Mesodermal cell (in vitro differentiated cells): ENCODE data around the gene ADRA2B.

ENCODE experiments used
- H3K27ac ChIP-seq: 2 replicates; pipeline ENCODE4 v1.7.0; 2013; ENCODE audit warnings: mild to moderate bottlenecking, low read depth, low read length, moderate library complexity; ENCODE audit not compliant: severe bottlenecking
- H3K36me3 ChIP-seq: 2 replicates; pipeline ENCODE4 v1.7.1; 2013; ENCODE audit warnings: mild to moderate bottlenecking, low read length, moderate library complexity; ENCODE audit not compliant: control insufficient read depth, insufficient read depth
- H3K4me1 ChIP-seq: one replicate; pipeline ENCODE4 v1.7.1; 2013; ENCODE audit warnings: mild to moderate bottlenecking, low read length; ENCODE audit not compliant: insufficient read depth, control insufficient read depth, poor library complexity, severe bottlenecking
- H3K4me3 ChIP-seq: 2 replicates; pipeline ENCODE4 v1.7.0; 2013; ENCODE audit warnings: low read length, control low read depth, mild to moderate bottlenecking; ENCODE audit not compliant: insufficient read depth, poor library complexity, severe bottlenecking; ENCODE audit errors: extremely low read depth
- H3K9me3 ChIP-seq: 2 replicates; pipeline ENCODE4 v1.7.1; 2013; ENCODE audit warnings: mild to moderate bottlenecking, low read length, moderate library complexity; ENCODE audit not compliant: control insufficient read depth
- WGBS, 2 experiments: methylation state at CpG; one replicate each; pipeline ENCODE4 v1.1.5; 2013; ENCODE audit warnings: missing lambda C conversion rate in 2 of 2; ENCODE audit not compliant: insufficient coverage in 2 of 2; 5-methylcytosine and 5-hydroxymethylcytosine counted together

Gene ADRA2B

GRCh38 chr2:96148410-96149217 lies 32.2 kb upstream of the ADRA2B start:
- 42 to 45% methylated on average over 16 to 23 of the region's 29 CpGs for WGBS, 2 experiments

GRCh38 chr2:96147593-96148201 lies 31.3 kb upstream of the ADRA2B start:
- Histone ChIP-seq H3K27ac (peak overlapping the region; percentile 41), H3K9me3 (no peaks in the 10 kb centered on the region), H3K4me3 (no peak overlapping the region), H3K36me3 (no peaks in the 10 kb centered on the region), H3K4me1 (peaks cover 30% of the 10 kb centered on the region)
- 55 to 81% methylated on average over 2 to 7 of the region's 9 CpGs for WGBS, 2 experiments

More at GRCh38 chr2:96148410-96149217, 32.2 kb upstream of the ADRA2B start:
- H3K9me3 ChIP-seq: no peaks in the 10 kb centered on the region
- peaks cover 30% of the 10 kb centered on the region for H3K4me1 ChIP-seq
- H3K36me3 ChIP-seq: no peaks in the 10 kb centered on the region
- H3K4me3 ChIP-seq: no peak overlapping the region
- H3K27ac ChIP-seq: peak overlapping the region; percentile 75

- H3K9me3 ChIP-seq: no peaks in the 10 kb centered on the region
- H3K4me3 ChIP-seq: no peak overlapping the region
- no peak overlapping the region for H3K27ac ChIP-seq
- WGBS, 2 experiments: 86 to 90% methylated on average over 8 to 9 of the region's 9 CpGs
- peaks cover 30% of the 10 kb centered on the region for H3K4me1 ChIP-seq
- H3K36me3 ChIP-seq: no peaks in the 10 kb centered on the region
Observed at GRCh38 chr2:96146881-96147592, 30.7 kb upstream of the ADRA2B start.

DNA sequence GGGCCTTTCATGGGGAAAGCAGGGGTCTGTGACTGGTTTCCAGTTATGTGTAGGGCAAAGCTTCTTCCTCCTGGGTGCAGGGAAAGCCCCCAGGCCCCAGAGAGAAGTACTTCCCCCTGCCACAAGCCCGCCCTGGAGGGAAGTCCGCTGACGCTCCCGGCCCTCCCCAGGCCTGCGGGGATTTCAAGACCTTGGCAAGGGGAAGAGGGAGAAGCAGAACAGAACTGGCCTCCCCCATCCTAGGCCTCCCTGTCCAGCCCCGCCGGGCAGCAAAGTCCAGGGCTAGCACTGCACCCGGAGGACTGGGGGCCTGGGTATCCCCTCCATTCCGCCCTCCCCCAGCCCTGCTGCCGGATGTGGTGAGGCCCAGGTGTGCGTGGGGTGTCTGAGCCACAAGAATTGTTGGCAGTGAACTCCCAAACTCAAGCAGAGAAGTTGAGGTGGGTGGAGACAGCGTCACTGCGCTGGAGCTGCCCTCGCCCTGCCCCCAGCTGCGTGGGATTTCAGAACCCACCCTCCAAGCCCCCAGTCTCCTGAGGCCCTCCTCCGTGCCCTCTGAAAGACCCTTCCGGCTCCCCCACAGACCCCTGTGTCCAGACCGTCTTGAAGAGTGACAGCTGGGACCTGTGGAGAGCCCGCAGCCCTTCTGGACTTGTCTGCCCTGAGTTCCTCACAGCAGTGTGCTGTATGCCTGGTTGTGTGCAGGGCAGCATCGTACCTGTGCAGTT lies 29.9 kb upstream of the ADRA2B start:
- H3K36me3 ChIP-seq: no peaks in the 10 kb centered on the region
- H3K4me1 ChIP-seq: peaks cover 30% of the 10 kb centered on the region
- H3K4me3 ChIP-seq: no peak overlapping the region
- H3K27ac ChIP-seq: no peak overlapping the region
- no peaks in the 10 kb centered on the region for H3K9me3 ChIP-seq
- 84 to 87% methylated on average over 13 to 17 of the region's 20 CpGs for WGBS, 2 experiments

GRCh38 chr2:96145848-96146152 lies 29.4 kb upstream of the ADRA2B start:
- H3K36me3 ChIP-seq: no peaks in the 10 kb centered on the region
- 52 to 87% methylated on average over 2 to 3 of the region's 3 CpGs for WGBS, 2 experiments
- no peaks in the 10 kb centered on the region for H3K9me3 ChIP-seq
- no peak overlapping the region for H3K27ac ChIP-seq
- peak overlapping the region; percentile 36 for H3K4me3 ChIP-seq
- H3K4me1 ChIP-seq: peaks cover 30% of the 10 kb centered on the region

- no peaks in the 10 kb centered on the region for H3K36me3 ChIP-seq
- H3K4me3 ChIP-seq: peak within 1 kb of the TSS; percentile 36
- 5 to 7% methylated on average over 55 to 61 of the region's 94 CpGs for WGBS, 2 experiments
- no peak within 1 kb of the TSS for H3K27ac ChIP-seq
- H3K4me1 ChIP-seq: peaks cover 30% of the 10 kb centered on the region
- H3K9me3 ChIP-seq: no peaks in the 10 kb centered on the region
Observed at GRCh38 chr2:96145036-96145847, 28.9 kb upstream of the ADRA2B start, which contains the start of gene DUSP2. Gene DUSP2, minus strand, starts transcription at chr2:96145440. Its CDS starts 86 bp downstream, at chr2:96145354.

GRCh38 chr2:96144481-96145035 lies 28.2 kb upstream of the ADRA2B start:
- peak overlapping the region; percentile 36 for H3K4me3 ChIP-seq
- no peak overlapping the region for H3K27ac ChIP-seq
- H3K36me3 ChIP-seq: no peaks in the 10 kb centered on the region
- no peaks in the 10 kb centered on the region for H3K9me3 ChIP-seq
- WGBS, 2 experiments: 9 to 16% methylated on average over 21 to 23 of the region's 35 CpGs
- H3K4me1 ChIP-seq: peaks cover 30% of the 10 kb centered on the region

GRCh38 chr2:96143848-96144480 lies 27.6 kb upstream of the ADRA2B start:
- 84 to 86% methylated on average over 23 of the region's 23 CpGs for WGBS, 2 experiments
- no peak overlapping the region for H3K4me3 ChIP-seq

GRCh38 chr2:96143231-96143847 lies 27.0 kb upstream of the ADRA2B start:
- no peaks in the 10 kb centered on the region for H3K36me3 ChIP-seq
- H3K9me3 ChIP-seq: no peaks in the 10 kb centered on the region
- peaks cover 22% of the 10 kb centered on the region for H3K4me1 ChIP-seq
- H3K27ac ChIP-seq: no peak overlapping the region
- 92% methylated on average over 7 to 8 of the region's 10 CpGs for WGBS, 2 experiments
- no peak overlapping the region for H3K4me3 ChIP-seq

More at GRCh38 chr2:96143848-96144480, 27.6 kb upstream of the ADRA2B start:
- Histone ChIP-seq H3K36me3 (no peaks in the 10 kb centered on the region), H3K9me3 (no peaks in the 10 kb centered on the region), H3K27ac (no peak overlapping the region), H3K4me1 (peaks cover 28% of the 10 kb centered on the region)
